ENCODE data around the gene GCNA.

Gene GCNA

DNA sequence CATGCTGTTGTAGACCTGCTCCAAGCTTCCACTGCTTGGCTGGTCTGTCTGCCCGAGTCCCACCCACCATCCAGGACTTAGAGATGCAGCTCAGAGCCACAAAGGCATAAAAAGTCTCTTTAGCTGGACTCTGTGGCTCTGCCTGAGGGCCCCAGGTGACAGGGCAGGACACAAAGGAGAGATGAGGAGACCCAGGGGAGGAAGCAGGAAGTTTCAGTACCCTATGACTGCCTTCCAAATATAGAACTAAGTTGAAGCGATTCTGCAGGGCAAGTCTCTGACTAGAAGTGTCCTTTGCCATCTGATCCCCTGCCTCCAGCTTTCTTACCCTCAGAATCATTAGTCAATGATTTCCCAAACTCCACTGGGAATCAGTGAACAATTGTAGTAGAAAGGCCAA lies 51.2 kb downstream of the GCNA start:
- Mint-ChIP-seq H3K4me3 (no peak overlapping the region), H3K9me3 (peaks cover 9% of the 10 kb centered on the region), H3K27me3 (ENCODE audit: low read depth) (no peaks in the 10 kb centered on the region), H3K4me1 (peaks cover 13% of the 10 kb centered on the region), H3K36me3 (ENCODE audit: low read depth) (peaks cover 3% of the 10 kb centered on the region), H3K27ac (peak overlapping the region in 1 of 3 experiments; percentile 62)
- TF ChIP-seq, protein P1, sequence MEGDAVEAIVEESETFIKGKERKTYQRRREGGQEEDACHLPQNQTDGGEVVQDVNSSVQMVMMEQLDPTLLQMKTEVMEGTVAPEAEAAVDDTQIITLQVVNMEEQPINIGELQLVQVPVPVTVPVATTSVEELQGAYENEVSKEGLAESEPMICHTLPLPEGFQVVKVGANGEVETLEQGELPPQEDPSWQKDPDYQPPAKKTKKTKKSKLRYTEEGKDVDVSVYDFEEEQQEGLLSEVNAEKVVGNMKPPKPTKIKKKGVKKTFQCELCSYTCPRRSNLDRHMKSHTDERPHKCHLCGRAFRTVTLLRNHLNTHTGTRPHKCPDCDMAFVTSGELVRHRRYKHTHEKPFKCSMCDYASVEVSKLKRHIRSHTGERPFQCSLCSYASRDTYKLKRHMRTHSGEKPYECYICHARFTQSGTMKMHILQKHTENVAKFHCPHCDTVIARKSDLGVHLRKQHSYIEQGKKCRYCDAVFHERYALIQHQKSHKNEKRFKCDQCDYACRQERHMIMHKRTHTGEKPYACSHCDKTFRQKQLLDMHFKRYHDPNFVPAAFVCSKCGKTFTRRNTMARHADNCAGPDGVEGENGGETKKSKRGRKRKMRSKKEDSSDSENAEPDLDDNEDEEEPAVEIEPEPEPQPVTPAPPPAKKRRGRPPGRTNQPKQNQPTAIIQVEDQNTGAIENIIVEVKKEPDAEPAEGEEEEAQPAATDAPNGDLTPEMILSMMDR (IDR thresholded peaks at IDR 0.05; ENCODE audit: unreplicated experiment in 3 of 3) = no peak

DNA sequence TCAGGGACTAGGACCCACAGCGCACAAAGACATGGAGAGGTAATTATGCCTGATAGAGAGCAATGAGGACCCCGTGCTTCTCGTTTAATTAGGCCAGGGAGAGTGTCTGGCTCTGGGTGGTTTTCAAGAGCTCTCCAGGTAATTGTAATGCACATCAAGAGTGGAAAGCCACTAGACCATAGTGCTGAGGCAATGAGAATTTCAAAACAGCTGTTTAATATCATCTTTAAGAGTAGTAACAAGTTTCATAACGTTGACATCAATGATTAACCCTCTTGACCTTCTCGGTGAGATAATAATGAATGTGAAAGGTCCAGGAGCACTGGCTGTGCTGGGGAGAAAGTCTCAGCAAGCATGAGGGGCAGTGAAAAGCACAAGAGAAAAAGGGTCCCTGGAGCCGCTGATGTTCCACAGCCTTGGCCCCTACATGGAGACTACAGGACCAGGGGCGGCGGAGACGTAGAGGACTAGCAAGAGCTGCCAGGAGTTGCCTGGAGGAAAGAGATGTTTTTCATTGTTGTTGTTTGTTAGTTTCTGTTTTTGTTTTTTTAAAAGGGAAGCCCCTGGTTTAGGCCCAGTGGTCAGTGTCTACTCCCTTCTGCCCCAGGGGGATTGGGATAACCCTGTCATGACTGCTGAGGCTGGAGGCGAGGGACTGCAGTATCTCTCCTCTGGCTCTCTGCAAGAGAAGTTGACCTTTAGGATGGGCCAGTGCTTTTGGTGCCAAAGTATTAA lies 54.9 kb downstream of the GCNA start:
- Mint-ChIP-seq H3K4me3 (peak overlapping the region in 1 of 3 experiments; percentile 7), H3K36me3 (ENCODE audit: low read depth) (no peaks in the 10 kb centered on the region), H3K9me3 (peaks cover 9% of the 10 kb centered on the region), H3K4me1 (peaks cover 16% of the 10 kb centered on the region), H3K27me3 (ENCODE audit: low read depth) (no peaks in the 10 kb centered on the region), H3K27ac (peak overlapping the region; percentile 12 to 75 (median 61))
- TF ChIP-seq, protein P1 (IDR thresholded peaks at IDR 0.05; ENCODE audit: unreplicated experiment in 3 of 3) = no peak

DNA sequence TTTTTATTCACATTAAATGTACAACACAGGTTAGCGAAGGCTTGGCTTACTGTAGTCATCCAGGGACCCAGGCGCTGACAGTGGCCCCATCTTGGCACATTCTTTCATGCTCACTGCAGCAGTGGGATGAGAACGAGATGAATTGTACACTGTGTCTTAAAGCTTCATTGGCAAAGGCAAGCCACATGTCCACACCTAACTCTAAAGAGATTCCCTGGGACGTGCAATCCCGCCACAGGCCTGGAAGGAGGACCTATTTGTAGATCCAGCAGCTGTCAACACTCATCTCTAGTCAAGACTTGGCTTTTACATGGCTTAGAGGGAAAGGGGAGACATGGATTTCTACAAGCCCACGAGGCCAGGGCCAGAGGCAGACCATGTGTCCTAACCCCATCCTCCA lies 56.1 kb downstream of the GCNA start:
- Mint-ChIP-seq H3K9me3 (peaks cover 9% of the 10 kb centered on the region), H3K36me3 (ENCODE audit: low read depth) (no peaks in the 10 kb centered on the region), H3K4me1 (peaks cover 16% of the 10 kb centered on the region), H3K27me3 (ENCODE audit: low read depth) (no peaks in the 10 kb centered on the region), H3K4me3 (no peak overlapping the region), H3K27ac (peak overlapping the region in 1 of 3 experiments; percentile 7)
- TF ChIP-seq, protein P1 (IDR thresholded peaks at IDR 0.05; ENCODE audit: unreplicated experiment in 3 of 3) = no peak

DNA sequence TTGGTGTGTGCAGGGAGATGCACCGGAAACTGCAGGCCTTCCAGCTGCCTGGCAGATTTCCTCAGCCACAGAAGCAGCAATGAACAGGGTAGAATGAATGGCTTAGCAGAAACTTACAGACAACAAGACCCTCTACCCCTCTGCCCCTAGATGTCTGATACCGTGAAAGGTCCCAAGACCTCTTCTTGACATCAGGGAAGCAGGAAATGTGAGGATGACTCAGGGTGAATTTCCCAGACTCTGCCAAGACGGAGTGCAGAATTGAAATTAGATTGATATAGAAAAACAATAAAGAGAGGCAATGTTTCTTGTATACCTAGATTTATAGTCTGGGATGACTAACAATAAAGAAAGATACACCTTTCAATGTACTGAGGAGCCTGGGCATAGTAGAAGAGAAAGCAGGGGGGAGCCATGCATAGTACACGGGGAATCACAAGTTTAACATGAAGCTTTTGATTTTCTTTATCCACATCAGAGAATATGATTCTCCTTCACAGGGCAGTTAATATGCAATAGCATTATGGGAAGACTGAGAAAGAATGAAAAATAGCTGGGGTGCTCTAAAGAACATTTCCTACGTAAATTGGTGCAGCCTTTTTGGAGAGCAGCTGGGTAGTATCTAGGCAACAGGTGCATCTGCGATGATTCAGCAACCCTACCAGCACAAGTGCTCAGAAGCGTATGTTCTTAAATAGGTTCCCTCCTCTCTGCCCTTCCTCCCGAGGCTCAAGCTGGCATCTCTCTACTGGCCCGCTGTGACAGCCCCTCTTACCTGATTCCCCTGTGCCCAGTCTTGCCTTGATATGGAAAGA lies 58.4 kb downstream of the GCNA start:
- peaks cover 16% of the 10 kb centered on the region for H3K4me1 Mint-ChIP-seq
- H3K4me3 Mint-ChIP-seq = no peak overlapping the region
- no peaks in the 10 kb centered on the region for H3K27me3 Mint-ChIP-seq (ENCODE audit: low read depth)
- no peak overlapping the region for H3K27ac Mint-ChIP-seq
- H3K36me3 Mint-ChIP-seq (ENCODE audit: low read depth) = peaks cover 3% of the 10 kb centered on the region
- peaks cover 13% of the 10 kb centered on the region for H3K9me3 Mint-ChIP-seq
- TF ChIP-seq, protein P1 (IDR thresholded peaks at IDR 0.05; ENCODE audit: unreplicated experiment in 3 of 3) = no peak

DNA sequence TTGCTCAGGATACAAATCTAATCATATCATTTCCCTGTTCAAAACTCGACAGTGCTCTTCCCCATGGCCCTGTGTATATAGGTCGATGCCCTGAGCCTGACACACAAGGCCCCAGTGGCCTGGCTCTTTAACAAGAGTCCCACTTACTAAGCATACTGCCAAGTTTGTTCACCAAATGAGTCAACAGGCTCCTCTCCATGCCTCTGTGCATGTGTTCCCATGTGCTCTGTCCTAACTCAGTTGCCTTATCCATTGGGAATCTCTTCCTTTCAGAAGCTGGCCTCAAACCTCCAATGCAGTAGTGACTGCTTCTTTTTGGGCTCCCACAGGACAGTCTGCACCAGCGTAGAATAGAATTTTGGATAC lies 59.0 kb downstream of the GCNA start:
- Mint-ChIP-seq H3K9me3 (peaks cover 13% of the 10 kb centered on the region), H3K27me3 (ENCODE audit: low read depth) (no peaks in the 10 kb centered on the region), H3K4me1 (peaks cover 16% of the 10 kb centered on the region), H3K27ac (no peak overlapping the region), H3K36me3 (ENCODE audit: low read depth) (peaks cover 3% of the 10 kb centered on the region), H3K4me3 (no peak overlapping the region)
- TF ChIP-seq, protein P1 (IDR thresholded peaks at IDR 0.05; ENCODE audit: unreplicated experiment in 3 of 3) = no peak

Data from nephron (organoid).